BE2C (cell line): ENCODE results near the gene DAPK1.

Experiments
- DNase-seq: peaks from one replicate; pipeline ENCODE4 v3.0.0-alpha.2; 2020
- H3K27me3 ChIP-seq: fragments of 250-450 bp; sonication (Bioruptor Pico); 2 replicates; pipeline ENCODE4 v1.5.1; 2020; ENCODE audit warnings: mild to moderate bottlenecking
- H3K36me3 ChIP-seq: fragments of 250-450 bp; sonication (Bioruptor Pico); 2 replicates; pipeline ENCODE4 v1.5.1; 2020; ENCODE audit warnings: mild to moderate bottlenecking
- H3K4me1 ChIP-seq: fragments of 250-450 bp; sonication (Bioruptor Pico); 2 replicates; pipeline ENCODE4 v1.5.1; 2020
- H3K4me3 ChIP-seq: 2 replicates; pipeline ENCODE4 v1.5.1; 2011; ENCODE audit warnings: low read depth, low read length
- H3K9me3 ChIP-seq: fragments of 250-450 bp; sonication (Bioruptor Pico); 2 replicates; pipeline ENCODE4 v1.5.1; 2020
- TF ChIP-seq, protein P1 (sequence below): IDR thresholded peaks from 2 replicates; pipeline ENCODE4 v1.5.1; 2012; ENCODE audit warnings: mild to moderate bottlenecking, low read depth, low read length

The DAPK1 gene

DNA sequence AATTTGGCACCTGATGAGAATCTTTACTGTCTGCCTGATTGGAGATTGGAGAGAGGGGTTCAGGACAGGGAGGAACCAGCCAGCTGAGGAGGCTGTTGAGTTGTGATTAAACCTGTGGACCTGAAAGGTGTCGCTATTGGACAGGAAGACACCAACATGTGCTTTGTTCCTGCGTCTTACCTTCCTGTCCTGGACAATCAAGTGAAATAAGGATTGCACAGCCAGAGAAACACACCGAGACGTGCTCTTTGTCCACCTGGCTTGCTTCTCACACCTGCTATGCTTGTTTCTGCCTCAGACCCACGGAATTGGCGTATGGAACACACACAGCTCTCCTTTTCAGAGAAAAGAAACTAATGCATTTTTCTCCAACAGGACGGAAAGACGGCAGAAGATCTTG, 170.6 kb downstream of the DAPK1 start:
- no peaks in the 10 kb centered on the region for H3K27me3 ChIP-seq
- DNase-seq = no peak

DNA sequence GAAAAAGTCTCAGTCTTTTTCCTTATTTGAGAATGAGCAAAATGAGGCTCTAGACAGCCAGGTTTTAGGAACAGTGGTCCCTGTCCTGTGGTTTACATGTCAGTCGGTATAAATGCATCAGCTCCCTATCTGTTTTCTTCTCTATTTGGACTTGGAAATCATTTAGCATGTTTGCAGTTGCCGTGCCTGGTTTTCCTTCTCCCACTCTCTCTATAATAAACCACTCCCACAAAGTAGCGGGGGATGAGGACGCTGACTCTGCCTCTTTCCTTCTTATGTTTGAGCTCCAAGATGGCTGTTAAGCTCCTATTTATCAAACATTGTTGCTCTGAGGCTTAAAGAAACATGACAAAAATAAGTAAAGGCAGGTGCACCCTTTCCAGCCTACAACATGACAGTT, 171.1 kb downstream of the DAPK1 start:
- no peaks in the 10 kb centered on the region for H3K9me3 ChIP-seq
- H3K27me3 ChIP-seq = no peaks in the 10 kb centered on the region
- TF ChIP-seq, protein P1, sequence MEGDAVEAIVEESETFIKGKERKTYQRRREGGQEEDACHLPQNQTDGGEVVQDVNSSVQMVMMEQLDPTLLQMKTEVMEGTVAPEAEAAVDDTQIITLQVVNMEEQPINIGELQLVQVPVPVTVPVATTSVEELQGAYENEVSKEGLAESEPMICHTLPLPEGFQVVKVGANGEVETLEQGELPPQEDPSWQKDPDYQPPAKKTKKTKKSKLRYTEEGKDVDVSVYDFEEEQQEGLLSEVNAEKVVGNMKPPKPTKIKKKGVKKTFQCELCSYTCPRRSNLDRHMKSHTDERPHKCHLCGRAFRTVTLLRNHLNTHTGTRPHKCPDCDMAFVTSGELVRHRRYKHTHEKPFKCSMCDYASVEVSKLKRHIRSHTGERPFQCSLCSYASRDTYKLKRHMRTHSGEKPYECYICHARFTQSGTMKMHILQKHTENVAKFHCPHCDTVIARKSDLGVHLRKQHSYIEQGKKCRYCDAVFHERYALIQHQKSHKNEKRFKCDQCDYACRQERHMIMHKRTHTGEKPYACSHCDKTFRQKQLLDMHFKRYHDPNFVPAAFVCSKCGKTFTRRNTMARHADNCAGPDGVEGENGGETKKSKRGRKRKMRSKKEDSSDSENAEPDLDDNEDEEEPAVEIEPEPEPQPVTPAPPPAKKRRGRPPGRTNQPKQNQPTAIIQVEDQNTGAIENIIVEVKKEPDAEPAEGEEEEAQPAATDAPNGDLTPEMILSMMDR = no peak
- DNase-seq = no peak
- H3K36me3 ChIP-seq = peaks cover 3% of the 10 kb centered on the region
- no peaks in the 10 kb centered on the region for H3K4me1 ChIP-seq
- H3K4me3 ChIP-seq = no peak overlapping the region

More for the DNA sequence above, 170.6 kb downstream of the DAPK1 start:
- Histone ChIP-seq H3K9me3 (no peaks in the 10 kb centered on the region), H3K4me1 (no peaks in the 10 kb centered on the region), H3K4me3 (no peak overlapping the region), H3K36me3 (peaks cover 3% of the 10 kb centered on the region)
- TF ChIP-seq, protein P1 = no peak

DNA sequence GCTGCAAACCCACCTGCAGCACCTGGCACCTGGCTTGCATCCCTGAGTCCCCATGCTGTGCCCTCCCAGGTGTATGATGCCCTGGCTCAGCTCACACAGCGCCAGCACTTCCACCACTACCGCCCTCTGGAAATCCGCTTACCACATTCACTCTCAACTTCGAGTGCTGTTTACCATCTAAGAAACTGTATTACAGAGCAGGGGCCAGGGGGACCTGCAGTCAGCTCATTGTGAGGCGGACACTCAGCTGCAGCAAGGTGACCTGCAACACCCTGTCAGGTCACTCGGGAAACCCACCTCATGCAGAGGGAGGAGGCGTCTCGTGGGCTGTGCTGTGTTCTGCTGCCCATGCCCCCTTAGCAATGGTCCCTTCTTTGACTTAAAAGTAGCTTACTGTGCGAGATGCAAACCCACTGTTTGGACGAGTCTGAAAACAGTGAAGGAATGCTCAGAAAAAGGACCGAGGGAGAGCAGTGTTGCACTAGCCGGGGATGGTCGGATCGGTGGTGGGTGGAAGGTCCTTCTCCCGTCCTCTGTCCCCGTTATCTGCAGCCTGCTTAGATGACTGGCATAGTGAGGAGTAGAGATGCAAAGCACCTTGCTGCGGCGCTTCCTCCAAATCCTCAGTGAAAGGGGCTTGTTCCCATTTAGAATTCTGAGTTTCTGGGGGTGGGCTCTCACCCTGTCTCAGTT, 173.1 kb downstream of the DAPK1 start:
- Histone ChIP-seq H3K36me3 (peaks cover 3% of the 10 kb centered on the region), H3K4me3 (no peak overlapping the region), H3K27me3 (no peaks in the 10 kb centered on the region), H3K4me1 (no peaks in the 10 kb centered on the region), H3K9me3 (no peaks in the 10 kb centered on the region)
- no peak for DNase-seq
- TF ChIP-seq, protein P1 = no peak

DNA sequence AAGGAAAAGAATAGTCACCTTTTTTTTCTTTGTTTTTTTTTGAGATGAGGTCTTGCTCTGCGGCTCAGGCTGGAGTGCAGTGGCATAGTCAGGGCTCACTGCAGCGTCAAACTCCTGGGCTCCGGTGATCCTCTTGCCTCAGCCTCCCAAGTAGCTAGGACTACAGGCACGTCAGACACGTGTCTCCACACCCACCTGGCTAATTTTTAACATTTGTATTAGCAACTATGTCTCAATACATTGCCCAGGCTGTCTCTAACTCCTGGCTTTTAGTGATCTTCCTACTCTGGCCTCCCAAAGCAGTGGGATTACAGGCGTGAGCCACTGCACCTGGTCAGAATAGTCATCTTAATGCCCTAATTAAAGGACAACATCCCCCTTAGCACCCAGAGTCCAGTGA, 173.8 kb downstream of the DAPK1 start:
- DNase-seq = no peak
- Histone ChIP-seq H3K9me3 (no peaks in the 10 kb centered on the region), H3K27me3 (no peaks in the 10 kb centered on the region), H3K4me3 (no peak overlapping the region), H3K36me3 (peaks cover 3% of the 10 kb centered on the region), H3K4me1 (no peaks in the 10 kb centered on the region)
- TF ChIP-seq, protein P1 = no peak

DNA sequence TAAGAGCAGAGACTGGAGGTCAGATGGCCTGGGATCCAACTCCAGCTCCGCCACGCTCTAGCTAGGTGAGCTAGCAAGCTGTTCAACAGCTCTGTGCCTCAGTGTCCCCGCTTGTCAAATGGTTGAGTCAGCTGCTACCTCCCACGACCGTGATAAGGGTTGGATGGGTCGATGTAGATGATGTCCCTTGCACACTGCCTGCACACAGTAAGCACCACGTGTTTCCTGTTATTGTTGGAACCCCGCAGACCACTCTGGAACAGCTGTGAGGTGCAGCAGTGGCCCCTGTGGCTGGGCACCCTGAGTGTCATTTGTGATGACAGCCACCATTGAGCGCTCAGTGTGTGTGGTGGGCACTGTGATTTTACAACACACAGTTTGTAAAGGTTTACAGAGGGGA, 174.3 kb downstream of the DAPK1 start:
- Histone ChIP-seq H3K9me3 (no peaks in the 10 kb centered on the region), H3K36me3 (peaks cover 3% of the 10 kb centered on the region), H3K4me1 (no peaks in the 10 kb centered on the region), H3K27me3 (no peaks in the 10 kb centered on the region), H3K4me3 (no peak overlapping the region)
- DNase-seq = no peak
- TF ChIP-seq, protein P1 = no peak

DNA sequence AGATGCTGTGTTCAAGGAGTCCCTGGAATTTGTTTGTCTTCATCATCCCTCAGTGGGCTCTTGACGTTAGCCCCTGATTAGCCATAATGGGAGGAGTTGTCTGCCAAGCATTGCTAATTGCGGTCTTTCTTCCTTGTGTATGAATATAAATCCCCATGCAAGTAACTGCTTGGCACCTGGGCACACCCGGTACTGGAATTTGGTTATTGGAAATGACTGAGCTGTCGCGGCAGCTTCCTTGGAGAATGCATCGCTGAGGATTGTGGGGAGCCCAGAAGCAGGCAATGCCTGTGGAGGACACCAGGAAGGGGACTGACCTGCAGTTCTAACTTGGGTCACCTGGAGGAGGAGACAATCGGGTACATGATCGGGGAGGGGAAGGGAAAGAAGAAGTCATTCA, 174.9 kb downstream of the DAPK1 start:
- no peak for DNase-seq
- TF ChIP-seq, protein P1 = no peak
- Histone ChIP-seq H3K9me3 (no peaks in the 10 kb centered on the region), H3K36me3 (peaks cover 3% of the 10 kb centered on the region), H3K27me3 (no peaks in the 10 kb centered on the region), H3K4me3 (no peak overlapping the region), H3K4me1 (no peaks in the 10 kb centered on the region)
